HepG2 (cell line): Measurements from ENCODE around the gene ZBTB7C. TPM values are rescaled to one million over a fixed set of nuclear protein-coding genes. Genes with fewer than 3 reads are reported as not detected.

ENCODE experiments used
- ATAC-seq: fragments of 200-7000 bp; cut with Tn5 transposase; 3 replicates; pipeline ENCODE4 v1.9.1; 2020; ENCODE audit warnings: mild to moderate bottlenecking, moderate library complexity
- BruUV-seq: library from RNA; stranded (reverse); fragments of 400-500 nt; replicated peaks from 2 replicates; lab custom pipeline; 2021; lab: Mats Ljungman, UMichigan
- CTCF ChIA-PET: fragments of 300-600 bp; formaldehyde crosslinking; extraction: SDS; loops from one replicate; lab custom pipeline; 2021; ENCODE audit warnings: low total read pairs, inconsistent platforms, low intra/inter-chr PET ratio; lab: Yijun Ruan, JAX
- POLR2A ChIA-PET: fragments of 350-600 bp; sonication (Branson Sonifier 250); formaldehyde crosslinking; loops from one replicate; lab custom pipeline; 2020; ENCODE audit warnings: antibody characterized with exemption, inconsistent platforms; lab: Yijun Ruan, JAX
- DNase-seq: peaks from one replicate; pipeline ENCODE4 v3.0.0-alpha.2; 2015; ENCODE audit warnings: low spot score
- FAIRE-seq: peaks from 3 replicates; lab custom pipeline; 2011; peaks lifted over from hg19 to GRCh38; lab: Jason Lieb, UNC
- H2AFZ ChIP-seq: one replicate; pipeline ENCODE4 v1.6.1; 2011; ENCODE audit warnings: low read length, inconsistent platforms
- H3K27ac ChIP-seq: fragments of 300-600 bp; 3 replicates; pipeline ENCODE4 v1.8.0; 2011; ENCODE audit warnings: mixed run types, mild to moderate bottlenecking, mixed read lengths, low read length, inconsistent platforms; ENCODE audit not compliant: insufficient read depth; ENCODE audit errors: extremely low read length
- H3K27me3 ChIP-seq, 2 experiments: fragments of 200-600 bp in 1 of 2; 2 replicates in 1 of 2; 3 replicates in 1 of 2; pipeline versions ENCODE4 v1.6.0 to v1.8.0; 2011; ENCODE audit warnings: low read length in 2 of 2, mild to moderate bottlenecking in 2 of 2, moderate library complexity in 2 of 2, inconsistent platforms in 1 of 2; ENCODE audit not compliant: insufficient read depth in 2 of 2, control insufficient read depth in 1 of 2
- H3K36me3 ChIP-seq, 2 experiments: fragments of 200-600 bp in 1 of 2; replicated peaks in 1 of 2; 2 replicates in 1 of 2; 3 replicates in 1 of 2; pipeline versions ENCODE4 v1.5.1 to v1.8.0; 2011; ENCODE audit warnings: low read length in 2 of 2, inconsistent platforms in 1 of 2; ENCODE audit not compliant: insufficient read depth in 2 of 2, control insufficient read depth in 1 of 2
- H3K4me1 ChIP-seq: 2 replicates; pipeline ENCODE4 v1.5.1; 2012; ENCODE audit warnings: low read length, inconsistent platforms; ENCODE audit not compliant: insufficient read depth
- H3K4me2 ChIP-seq: 2 replicates; pipeline ENCODE4 v1.6.0; 2011; ENCODE audit warnings: low read depth, low read length, inconsistent platforms
- H3K4me3 ChIP-seq, 3 experiments: fragments of 200-600 bp in 1 of 3; sonication (generic), shearing (Covaris generic) in 1 of 3; replicated peaks in 1 of 3; 2 replicates each; pipeline ENCODE4 v1.5.1; 2011 to 2016; ENCODE audit warnings: low read length in 3 of 3, inconsistent platforms in 2 of 3, low read depth in 2 of 3, mild to moderate bottlenecking in 2 of 3, control low read depth in 1 of 3, mixed read lengths in 1 of 3; ENCODE audit not compliant: insufficient read depth in 1 of 3
- H3K79me2 ChIP-seq: one replicate; pipeline ENCODE4 v1.6.1; 2011; ENCODE audit warnings: low read length, inconsistent platforms; ENCODE audit not compliant: insufficient read depth
- H3K9ac ChIP-seq: 2 replicates; pipeline ENCODE4 v1.6.0; 2011; ENCODE audit warnings: mild to moderate bottlenecking, low read depth, low read length, inconsistent platforms; ENCODE audit not compliant: insufficient read depth
- H3K9me3 ChIP-seq: 2 replicates; pipeline ENCODE4 v1.5.1; 2012; ENCODE audit warnings: mild to moderate bottlenecking, low read length
- H4K20me1 ChIP-seq: 2 replicates; pipeline ENCODE4 v1.6.0; 2011; ENCODE audit warnings: inconsistent platforms, mild to moderate bottlenecking, low read length, moderate library complexity; ENCODE audit not compliant: insufficient read depth
- ATRX ChIP-seq: sonication (generic); formaldehyde crosslinking; IDR thresholded peaks from 2 replicates; pipeline ENCODE4 v1.4.0; 2020; ENCODE audit warnings: missing genetic modification reagents, borderline replicate concordance
- CC2D1A ChIP-seq: sonication (generic); formaldehyde crosslinking; IDR thresholded peaks from 2 replicates; pipeline ENCODE4 v1.8.1; 2023; ENCODE audit warnings: mild to moderate bottlenecking, missing genetic modification reagents
- CREBL2 ChIP-seq: sonication (generic); formaldehyde crosslinking; IDR thresholded peaks from 2 replicates; pipeline ENCODE4 v1.8.1; 2023; ENCODE audit warnings: missing genetic modification reagents, mild to moderate bottlenecking, borderline replicate concordance
- GATAD1 ChIP-seq: IDR thresholded peaks from 2 replicates; pipeline ENCODE4 v1.6.1; 2016; ENCODE audit warnings: missing genetic modification reagents, missing compliant biosample characterization
- GATAD2A ChIP-seq: IDR thresholded peaks from 2 replicates; pipeline ENCODE4 v1.6.1; 2016
- GLI4 ChIP-seq: sonication (generic); formaldehyde crosslinking; IDR thresholded peaks from 2 replicates; pipeline ENCODE4 v1.5.1; 2020; ENCODE audit warnings: missing genetic modification reagents, mild to moderate bottlenecking, moderate library complexity, borderline replicate concordance
- NCOR1 ChIP-seq: fragments of 200-600 bp; sonication (generic); IDR thresholded peaks from 2 replicates; pipeline ENCODE4 v1.7.0; 2017; ENCODE audit warnings: antibody characterized with exemption, low read length, borderline replicate concordance
- RNF219 ChIP-seq: sonication (generic); formaldehyde crosslinking; IDR thresholded peaks from 2 replicates; pipeline ENCODE4 v1.5.0; 2020; ENCODE audit warnings: mild to moderate bottlenecking, missing genetic modification reagents
- TGIF2 ChIP-seq: IDR thresholded peaks from 2 replicates; pipeline ENCODE4 v1.6.1; 2016; ENCODE audit warnings: control low read depth, missing compliant biosample characterization
- ZNF225 ChIP-seq: sonication (generic); formaldehyde crosslinking; IDR thresholded peaks from 2 replicates; pipeline ENCODE4 v1.4.0; 2020; ENCODE audit warnings: mild to moderate bottlenecking, missing genetic modification reagents
- ZNF274 ChIP-seq: sonication (generic); formaldehyde crosslinking; IDR thresholded peaks from 2 replicates; pipeline ENCODE4 v1.5.1; 2020; ENCODE audit warnings: mild to moderate bottlenecking, missing genetic modification reagents
- ZNF639 ChIP-seq: conservative IDR thresholded peaks from 2 replicates; pipeline ENCODE4 v1.6.1; 2018; ENCODE audit warnings: missing genetic modification reagents
- WGBS: methylation state at CpG from one replicate; pipeline ENCODE4 v1.1.6; 2017; ENCODE audit warnings: low lambda C conversion rate; 5-methylcytosine and 5-hydroxymethylcytosine counted together
- in situ Hi-C: cut with HindIII; loops from 2 replicates; pipeline ENCODE4 v1.10.0; 2017; ENCODE audit warnings: low pct_unique_long_range_greater_than_20kb; ENCODE audit not compliant: extremely low pct_ligation_motif_present
- intact Hi-C: fragments of 100-400 bp; cut with micrococcal nuclease; formaldehyde crosslinking; loops from one replicate; pipeline ENCODE4 v1.10.0; 2022; ENCODE audit not compliant: unreplicated experiment
- polyA plus RNA-seq, 8 experiments: library from polyadenylated mRNA; depleted of rRNA in 3 of 8; stranded (reverse) in 7 of 8; unstranded in 1 of 8; fragments of >200 nt; fragmentation: Illumina TruSeq in 4 of 8; extraction: Trizol in 4 of 8; gene quantifications; 2 replicates each; pipeline versions ENCODE4 v1.2.1 to v1.2.3, GENCODE V29; 2011 to 2016; ENCODE audit warnings: low read depth in 4 of 8, missing spikeins in 1 of 8, mixed read lengths in 1 of 8; ENCODE audit not compliant: insufficient read depth in 1 of 8
- total RNA-seq, 5 experiments: library from RNA; depleted of rRNA; stranded (reverse); fragments of >200 nt; fragmentation: Illumina TruSeq; extraction: Trizol; gene quantifications; 2 replicates each; pipeline ENCODE4 v1.2.3, GENCODE V29; 2016; ENCODE audit warnings: low read depth in 1 of 5

ZBTB7C gene
- total and polyA plus RNA-seq, 2 of the 13 experiments (the other 11 are each of a cell fraction or from before 2014, with no cell fraction given): 0.01 to 0.04 TPM

- TF ChIP-seq NCOR1 (no peak), ATRX (no peak), CC2D1A (CRISPR knock-in tag) (no peak), GATAD1 (no peak), GLI4 (CRISPR knock-in tag) (no peak), ZNF639 (no peak), GATAD2A (no peak)
Measured at GRCh38 chr18:48321121-48321520, 88.1 kb downstream of the ZBTB7C start (continued).

- Histone ChIP-seq H3K9me3 (no peaks in the 10 kb centered on the region), H3K4me1 (no peaks in the 10 kb centered on the region), H3K79me2 (no peaks in the 10 kb centered on the region), H2AFZ (no peak overlapping the region), H4K20me1 (no peaks in the 10 kb centered on the region), H3K36me3 (no peaks in the 10 kb centered on the region), H3K27me3 (peaks cover 0 to 1% of the 10 kb centered on the region in 2 experiments; a peak in 1 of 5 replicates), H3K27ac (no peak overlapping the region), H3K9ac (no peak overlapping the region), H3K4me3 (no peak overlapping the region), H3K4me2 (no peak overlapping the region)
- no peak for FAIRE-seq
- intact Hi-C loops (no loop called here), in situ Hi-C loops (no loop called here)
- ATAC-seq: no peak
- CTCF ChIA-PET: no interaction called here
- no peak for DNase-seq
- POLR2A ChIA-PET: no interaction called here
- 14% methylated on average over 4 of the region's 4 CpGs for WGBS
- TF ChIP-seq ZNF225 (CRISPR knock-in tag) (no peak), CREBL2 (CRISPR knock-in tag) (no peak), TGIF2 (CRISPR knock-in tag) (no peak), RNF219 (CRISPR knock-in tag) (no peak), ZNF274 (no peak)
- BruUV-seq: no TSS peak
Measured at GRCh38 chr18:48320639-48320945, 88.6 kb downstream of the ZBTB7C start.
